Measurements from ENCODE around the gene PECR. TPM values are rescaled to one million over a fixed set of nuclear protein-coding genes. Genes with fewer than 3 reads are reported as not detected.

The PECR gene
- total RNA-seq, 2 experiments from 2014 or later: 9.1 to 10.3 TPM

GRCh38 chr2:216112926-216113325 is 31.3 kb upstream of the PECR start:
- POLR2A ChIA-PET: interaction anchor here (2.2 kb wide), 1 partner anchor 55 kb away, joined by 7 read pairs; no protein-coding TSS in a partner anchor
- ATAC-seq (ENCODE audit: poor library complexity): no peak

GRCh38 chr2:216111122-216111521 is 29.5 kb upstream of the PECR start:
- POLR2A ChIA-PET: interaction anchor here (0.7 to 4.7 kb wide), 2 partner anchors 16 to 28 kb away, joined by 3 to 106 read pairs; partner anchors contain the start of genes PECR and TMEM169
- ATAC-seq (ENCODE audit: poor library complexity) (no peak), DNase-seq (no peak)
- Histone ChIP-seq H3K9me3 (ENCODE audit: control insufficient read depth in 1 of 2, insufficient read depth in 1 of 2, low read length in 2 of 2) (no peaks in the 10 kb centered on the region), H3K27me3 (ENCODE audit: control insufficient read depth in 1 of 2, insufficient read depth in 2 of 2, low read length in 2 of 2) (no peaks in the 10 kb centered on the region), H3K36me3 (ENCODE audit: insufficient read depth, low read length) (peaks cover 47% of the 10 kb centered on the region), H3K27ac (ENCODE audit: low read depth in 1 of 2, low read length in 2 of 2) (no peak overlapping the region), H3K4me1 (ENCODE audit: insufficient read depth, low read length) (peaks cover 46% of the 10 kb centered on the region), H3K4me3 (ENCODE audit: low read length) (no peak overlapping the region)
- H3K9me3 Mint-ChIP-seq: no peaks in the 10 kb centered on the region
- peak overlapping the region; percentile 97 for H3K27ac Mint-ChIP-seq
- peaks cover 68% of the 10 kb centered on the region for H3K36me3 Mint-ChIP-seq (ENCODE audit: low read depth)
- CTCF ChIA-PET: interaction anchor here (0.9 to 1.7 kb wide), 2 partner anchors 22 to 293 kb away, joined by 4 to 8 read pairs; no protein-coding TSS in a partner anchor
- H3K4me3 Mint-ChIP-seq: peak overlapping the region; percentile 100
- no peak for TF ChIP-seq CTCF (IDR thresholded peaks at IDR 0.05)
- intact Hi-C loops (cut with DNase I, micrococcal nuclease): loop anchor here (5.0 to 10.0 kb wide), 2 partner anchors 56 to 386 kb away; partner anchors contain the start of gene RPL37A (in 1 of the 2)
- H3K27me3 Mint-ChIP-seq: no peaks in the 10 kb centered on the region
- H3K4me1 Mint-ChIP-seq (ENCODE audit: low read depth): peaks cover 72% of the 10 kb centered on the region

More at GRCh38 chr2:216112926-216113325, 31.3 kb upstream of the PECR start:
- CTCF ChIA-PET: no interaction called here
- Histone ChIP-seq H3K4me1 (ENCODE audit: insufficient read depth, low read length) (peaks cover 46% of the 10 kb centered on the region), H3K4me3 (ENCODE audit: low read length) (no peak overlapping the region), H3K27ac (ENCODE audit: low read depth in 1 of 2, low read length in 2 of 2) (no peak overlapping the region), H3K9me3 (ENCODE audit: control insufficient read depth in 1 of 2, insufficient read depth in 1 of 2, low read length in 2 of 2) (no peaks in the 10 kb centered on the region), H3K27me3 (ENCODE audit: control insufficient read depth in 1 of 2, insufficient read depth in 2 of 2, low read length in 2 of 2) (no peaks in the 10 kb centered on the region), H3K36me3 (ENCODE audit: insufficient read depth, low read length) (peaks cover 65% of the 10 kb centered on the region)
- Mint-ChIP-seq H3K27me3 (no peaks in the 10 kb centered on the region), H3K4me3 (peak overlapping the region; percentile 51), H3K9me3 (no peaks in the 10 kb centered on the region), H3K36me3 (ENCODE audit: low read depth) (peaks cover 87% of the 10 kb centered on the region), H3K4me1 (ENCODE audit: low read depth) (peaks cover 90% of the 10 kb centered on the region), H3K27ac (peak overlapping the region; percentile 97)
- DNase-seq: no peak
- intact Hi-C loops (cut with DNase I, micrococcal nuclease): loop anchor here (2.0 to 10.0 kb wide), 3 partner anchors 30 to 384 kb away; partner anchors contain the start of gene RPL37A (in 1 of the 2)
- no peak for TF ChIP-seq CTCF (IDR thresholded peaks at IDR 0.05)

GRCh38 chr2:216110620-216111019 is 29.0 kb upstream of the PECR start:
- Mint-ChIP-seq H3K4me3 (peak overlapping the region; percentile 100), H3K36me3 (ENCODE audit: low read depth) (peaks cover 67% of the 10 kb centered on the region), H3K27ac (peak overlapping the region; percentile 97), H3K9me3 (no peaks in the 10 kb centered on the region), H3K27me3 (no peaks in the 10 kb centered on the region), H3K4me1 (ENCODE audit: low read depth) (peaks cover 70% of the 10 kb centered on the region)
- DNase-seq: no peak
- H3K27me3 ChIP-seq (ENCODE audit: control insufficient read depth in 1 of 2, insufficient read depth in 2 of 2, low read length in 2 of 2): no peaks in the 10 kb centered on the region
- TF ChIP-seq CTCF (IDR thresholded peaks at IDR 0.05): no peak
- peaks cover 46% of the 10 kb centered on the region for H3K36me3 ChIP-seq (ENCODE audit: insufficient read depth, low read length)
- CTCF ChIA-PET: interaction anchor here (0.7 to 1.7 kb wide), 6 partner anchors 16 to 399 kb away, joined by 3 to 8 read pairs (median 4); partner anchors contain the start of genes PECR and TMEM169
- H3K4me1 ChIP-seq (ENCODE audit: insufficient read depth, low read length): peaks cover 46% of the 10 kb centered on the region
- peak overlapping the region; percentile 82 for H3K4me3 ChIP-seq (ENCODE audit: low read length)
- POLR2A ChIA-PET: interaction anchor here (0.7 to 4.7 kb wide), 4 partner anchors 16 to 75 kb away, joined by 3 to 106 read pairs (median 19); partner anchors contain the start of genes PECR and TMEM169
- no peak for ATAC-seq (ENCODE audit: poor library complexity)
- intact Hi-C loops (cut with DNase I, micrococcal nuclease): loop anchor here (5.0 to 10.0 kb wide), 2 partner anchors 56 to 387 kb away; partner anchors contain the start of gene RPL37A (in 1 of the 2)
- no peaks in the 10 kb centered on the region for H3K9me3 ChIP-seq (ENCODE audit: control insufficient read depth in 1 of 2, insufficient read depth in 1 of 2, low read length in 2 of 2)
- peak overlapping the region in 1 of 2 donors; percentile 7 for H3K27ac ChIP-seq (ENCODE audit: low read depth in 1 of 2, low read length in 2 of 2)

All from CD4-positive, alpha-beta T cell (primary cell).